Osteocyte (in vitro differentiated cells): ENCODE results near the gene FBXO7. TPM values are rescaled to one million over a fixed set of nuclear protein-coding genes. Genes with fewer than 3 reads are reported as not detected.

Source experiments
- DNase-seq: peaks from one replicate; pipeline ENCODE4 v3.0.0; 2021; ENCODE audit warnings: mixed read lengths; ENCODE audit not compliant: unreplicated experiment; ENCODE audit errors: extremely low spot score
- H3K27ac Mint-ChIP-seq: one replicate; pipeline ENCODE4 v1.8.0; 2021; ENCODE audit warnings: mild to moderate bottlenecking, mixed read lengths; ENCODE audit not compliant: unreplicated experiment
- H3K27me3 Mint-ChIP-seq: one replicate; pipeline ENCODE4 v1.8.0; 2021; ENCODE audit warnings: mixed read lengths; ENCODE audit not compliant: unreplicated experiment
- H3K36me3 Mint-ChIP-seq: one replicate; pipeline ENCODE4 v1.8.0; 2021; ENCODE audit warnings: mixed read lengths; ENCODE audit not compliant: unreplicated experiment
- H3K4me1 Mint-ChIP-seq: one replicate; pipeline ENCODE4 v1.8.0; 2021; ENCODE audit warnings: mixed read lengths; ENCODE audit not compliant: unreplicated experiment
- H3K4me3 Mint-ChIP-seq: one replicate; pipeline ENCODE4 v1.8.0; 2021; ENCODE audit warnings: mild to moderate bottlenecking, moderate library complexity, mixed read lengths; ENCODE audit not compliant: unreplicated experiment
- H3K9me3 Mint-ChIP-seq: one replicate; pipeline ENCODE4 v1.8.0; 2021; ENCODE audit warnings: mixed read lengths; ENCODE audit not compliant: unreplicated experiment
- CTCF ChIP-seq: fragments of 200-600 bp; sonication (generic); IDR thresholded peaks from 2 replicates; pipeline ENCODE4 v1.5.0; 2021; ENCODE audit warnings: antibody characterized with exemption, mild to moderate bottlenecking, moderate library complexity
- total RNA-seq: library from RNA; stranded (reverse); gene quantifications from 2 replicates; pipeline ENCODE4 v1.2.1, GENCODE V29; 2021

FBXO7 gene
- total RNA-seq, 1 donor from 2014 or later, result 86.9 TPM

DNA sequence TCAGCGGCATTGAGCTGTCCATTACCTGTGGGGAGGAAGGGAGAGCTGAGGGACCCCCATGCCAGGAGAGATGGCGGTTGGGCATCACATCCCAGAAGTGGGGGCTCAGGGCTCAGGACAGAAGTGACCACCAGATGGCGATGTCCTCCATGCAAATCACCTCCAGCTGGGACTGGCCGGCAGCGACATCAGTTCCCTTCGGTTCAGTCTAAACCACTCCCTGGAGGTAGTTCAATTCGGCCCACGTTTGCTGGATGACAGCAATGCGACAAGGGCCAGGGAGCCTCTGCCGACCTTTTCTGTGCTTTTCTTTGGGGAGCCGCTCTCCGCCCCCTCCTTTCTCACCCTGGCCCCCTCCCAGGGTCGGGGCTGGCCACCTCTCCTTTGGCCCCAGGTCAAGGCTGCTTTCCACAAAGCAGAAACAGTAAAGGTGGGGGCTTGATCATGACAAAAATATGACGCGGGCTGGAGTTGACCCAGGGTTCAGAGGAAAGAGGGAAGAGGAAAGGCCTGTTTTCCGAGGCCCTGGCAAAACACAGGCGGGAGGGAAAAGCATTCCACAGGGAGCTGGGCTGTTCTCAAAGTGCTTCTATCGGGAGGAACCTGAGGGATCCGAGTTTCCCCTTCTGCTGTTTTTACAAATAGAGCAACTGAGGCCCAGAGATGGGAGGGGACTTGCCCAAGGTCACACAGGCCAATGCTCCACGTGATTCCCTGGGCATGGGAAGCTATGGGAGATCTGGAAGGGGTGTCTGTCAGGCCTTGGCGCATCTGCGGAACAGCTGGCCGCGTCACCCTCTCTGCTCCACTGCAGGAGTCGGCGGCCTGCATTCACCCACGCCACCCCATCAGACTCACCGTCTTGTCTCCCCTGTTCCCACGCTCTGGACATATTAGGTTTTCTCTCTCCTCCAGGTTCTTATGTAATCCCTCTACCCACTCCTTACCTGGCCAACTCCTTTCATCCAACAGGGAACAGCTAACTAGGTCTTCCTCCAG is 54.7 kb downstream of the FBXO7 start:
- H3K4me1 Mint-ChIP-seq, result peaks cover 35% of the 10 kb centered on the region
- TF ChIP-seq CTCF, result peak; percentile 90
- H3K27me3 Mint-ChIP-seq, result peaks cover 7% of the 10 kb centered on the region
- no peaks in the 10 kb centered on the region for H3K36me3 Mint-ChIP-seq
- H3K27ac Mint-ChIP-seq, result no peak overlapping the region
- no peaks in the 10 kb centered on the region for H3K9me3 Mint-ChIP-seq
- peak; percentile 90 for DNase-seq
- no peak overlapping the region for H3K4me3 Mint-ChIP-seq

GRCh38 chr22:32531228-32531627 is 56.6 kb downstream of the FBXO7 start:
- peak overlapping the region; percentile 65 for H3K27ac Mint-ChIP-seq
- no peaks in the 10 kb centered on the region for H3K9me3 Mint-ChIP-seq
- H3K4me3 Mint-ChIP-seq, result no peak overlapping the region
- H3K27me3 Mint-ChIP-seq, result peaks cover 5% of the 10 kb centered on the region
- no peak for TF ChIP-seq CTCF
- peaks cover 40% of the 10 kb centered on the region for H3K4me1 Mint-ChIP-seq
- no peaks in the 10 kb centered on the region for H3K36me3 Mint-ChIP-seq
- DNase-seq, result no peak

DNA sequence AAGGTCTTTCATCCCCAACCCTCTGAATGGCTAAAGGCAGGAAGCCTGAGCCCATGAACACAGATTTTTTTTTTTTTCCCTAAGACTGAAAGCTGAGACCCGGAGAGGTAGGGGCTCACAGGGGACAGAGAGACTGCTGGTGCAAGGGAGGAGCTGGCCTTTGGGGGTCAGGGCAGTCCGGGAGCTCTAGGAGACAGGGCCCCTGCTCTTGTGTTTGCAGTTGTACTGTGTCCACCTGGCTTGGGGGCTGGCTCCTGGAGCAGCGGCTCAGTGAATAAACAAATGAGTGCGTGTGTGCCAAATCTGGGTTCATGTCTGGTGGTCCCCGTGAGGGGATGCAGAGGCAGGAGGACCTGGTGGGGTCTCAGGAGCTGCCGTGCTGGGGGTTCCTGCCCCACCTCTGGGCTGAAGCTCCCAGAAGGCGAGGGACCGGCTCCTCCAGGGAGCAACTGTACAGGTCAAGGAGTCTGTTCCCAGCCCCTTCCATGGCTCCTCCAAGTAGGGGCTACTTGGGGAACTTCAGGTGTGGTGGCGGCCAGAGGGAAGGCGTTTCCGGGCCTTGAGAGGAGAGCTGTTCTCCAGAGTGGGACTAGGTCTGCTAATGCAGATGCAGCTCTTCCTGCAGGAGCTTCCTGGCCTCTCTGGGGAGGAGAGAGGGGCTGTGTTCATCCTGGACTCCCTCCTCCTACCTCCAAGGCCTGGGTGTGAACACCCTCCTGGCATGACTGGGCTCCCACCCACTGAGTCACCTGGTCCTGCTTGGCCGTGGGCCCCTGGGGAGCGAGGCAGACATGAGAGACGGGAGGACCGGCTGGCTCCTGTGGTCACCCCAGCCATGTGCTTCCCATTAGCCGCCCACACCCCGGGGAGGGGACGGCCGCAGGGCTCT is 57.6 kb downstream of the FBXO7 start:
- DNase-seq, result peak; percentile 92
- no peak overlapping the region for H3K4me3 Mint-ChIP-seq
- no peak for TF ChIP-seq CTCF
- H3K9me3 Mint-ChIP-seq, result no peaks in the 10 kb centered on the region
- H3K27ac Mint-ChIP-seq, result peak overlapping the region; percentile 52
- no peaks in the 10 kb centered on the region for H3K36me3 Mint-ChIP-seq
- peaks cover 40% of the 10 kb centered on the region for H3K4me1 Mint-ChIP-seq
- peaks cover 5% of the 10 kb centered on the region for H3K27me3 Mint-ChIP-seq

- Mint-ChIP-seq H3K4me1 (peaks cover 40% of the 10 kb centered on the region), H3K27me3 (peaks cover 3% of the 10 kb centered on the region), H3K27ac (no peak overlapping the region), H3K36me3 (no peaks in the 10 kb centered on the region), H3K9me3 (no peaks in the 10 kb centered on the region), H3K4me3 (no peak overlapping the region)
- no peak for TF ChIP-seq CTCF
- DNase-seq, result no peak
These were observed 58.2 kb downstream of the FBXO7 start for GRCh38 chr22:32532820-32533128.
